ENCODE data around the gene MAPK8IP1.

MAPK8IP1 gene

GRCh38 chr11:45860348-45860747 lies 25.1 kb upstream of the MAPK8IP1 start:
- Histone ChIP-seq H3K27ac (replicated peaks) (no peak overlapping the region), H3K27me3 (ENCODE audit: insufficient read depth, poor library complexity, severe bottlenecking) (no peaks in the 10 kb centered on the region), H3K4me3 (replicated peaks; ENCODE audit: insufficient read depth, low read length) (no peak overlapping the region)
- TF ChIP-seq SPI1 (IDR thresholded peaks at IDR 0.05; ENCODE audit: borderline replicate concordance, low read depth) = no peak
- no peak for TF ChIP-seq POLR2AphosphoS5 (IDR thresholded peaks at IDR 0.05; ENCODE audit: low read depth)
- TF ChIP-seq CTCF (IDR thresholded peaks at IDR 0.05; ENCODE audit: insufficient read depth, low read length) = no peak
- no peak for TF ChIP-seq REST (IDR thresholded peaks at IDR 0.05; ENCODE audit: insufficient replicate concordance, low read depth)
- DNase-seq (ENCODE audit: low read depth in 1 of 2, low spot score in 1 of 2) = no peak

GRCh38 chr11:45860764-45861510 lies 24.5 kb upstream of the MAPK8IP1 start:
- Histone ChIP-seq H3K4me3 (replicated peaks; ENCODE audit: insufficient read depth, low read length) (no peak overlapping the region), H3K27ac (replicated peaks) (no peak overlapping the region), H3K27me3 (ENCODE audit: insufficient read depth, poor library complexity, severe bottlenecking) (no peaks in the 10 kb centered on the region)
- TF ChIP-seq POLR2AphosphoS5 (IDR thresholded peaks at IDR 0.05; ENCODE audit: low read depth) (no peak), CTCF (IDR thresholded peaks at IDR 0.05; ENCODE audit: insufficient read depth, low read length) (no peak), SPI1 (IDR thresholded peaks at IDR 0.05; ENCODE audit: borderline replicate concordance, low read depth) (no peak), REST (IDR thresholded peaks at IDR 0.05; ENCODE audit: insufficient replicate concordance, low read depth) (no peak), GABPA (IDR thresholded peaks at IDR 0.05; ENCODE audit: low read depth) (no peak)
- DNase-seq (ENCODE audit: low read depth in 1 of 2, low spot score in 1 of 2) = no peak

GRCh38 chr11:45864041-45864440 lies 21.4 kb upstream of the MAPK8IP1 start:
- no peak overlapping the region for H3K4me3 ChIP-seq (replicated peaks; ENCODE audit: insufficient read depth, low read length)
- no peak for DNase-seq (ENCODE audit: low read depth in 1 of 2, low spot score in 1 of 2)
- no peak overlapping the region for H3K27ac ChIP-seq (replicated peaks)
- TF ChIP-seq SPI1 (IDR thresholded peaks at IDR 0.05; ENCODE audit: borderline replicate concordance, low read depth) (no peak), POLR2AphosphoS5 (IDR thresholded peaks at IDR 0.05; ENCODE audit: low read depth) (no peak), REST (IDR thresholded peaks at IDR 0.05; ENCODE audit: insufficient replicate concordance, low read depth) (no peak), GABPA (IDR thresholded peaks at IDR 0.05; ENCODE audit: low read depth) (no peak), CTCF (IDR thresholded peaks at IDR 0.05; ENCODE audit: insufficient read depth, low read length) (no peak)
- no peaks in the 10 kb centered on the region for H3K27me3 ChIP-seq (ENCODE audit: insufficient read depth, poor library complexity, severe bottlenecking)

Measured in HL-60 (cell line).